NB4 (cell line): ENCODE data around the gene ALPK3.

ENCODE experiments used
- MYC ChIP-seq: IDR thresholded peaks from 2 replicates; pipeline ENCODE4 v1.6.1; 2011; ENCODE audit warnings: low read depth, low read length
- POLR2A ChIP-seq: IDR thresholded peaks from 2 replicates; pipeline ENCODE4 v1.6.1; 2011; ENCODE audit warnings: mild to moderate bottlenecking; ENCODE audit not compliant: insufficient read length; ENCODE audit errors: extremely low read depth
- TF ChIP-seq, protein P1 (sequence below): IDR thresholded peaks from one replicate; pipeline ENCODE4 v1.5.1; 2012; ENCODE audit warnings: low read depth, low read length

GRCh38 chr15:84839714-84840113 is 22.6 kb downstream of the ALPK3 start:
- TF ChIP-seq POLR2A (no peak), MYC (no peak)
- TF ChIP-seq, protein P1, sequence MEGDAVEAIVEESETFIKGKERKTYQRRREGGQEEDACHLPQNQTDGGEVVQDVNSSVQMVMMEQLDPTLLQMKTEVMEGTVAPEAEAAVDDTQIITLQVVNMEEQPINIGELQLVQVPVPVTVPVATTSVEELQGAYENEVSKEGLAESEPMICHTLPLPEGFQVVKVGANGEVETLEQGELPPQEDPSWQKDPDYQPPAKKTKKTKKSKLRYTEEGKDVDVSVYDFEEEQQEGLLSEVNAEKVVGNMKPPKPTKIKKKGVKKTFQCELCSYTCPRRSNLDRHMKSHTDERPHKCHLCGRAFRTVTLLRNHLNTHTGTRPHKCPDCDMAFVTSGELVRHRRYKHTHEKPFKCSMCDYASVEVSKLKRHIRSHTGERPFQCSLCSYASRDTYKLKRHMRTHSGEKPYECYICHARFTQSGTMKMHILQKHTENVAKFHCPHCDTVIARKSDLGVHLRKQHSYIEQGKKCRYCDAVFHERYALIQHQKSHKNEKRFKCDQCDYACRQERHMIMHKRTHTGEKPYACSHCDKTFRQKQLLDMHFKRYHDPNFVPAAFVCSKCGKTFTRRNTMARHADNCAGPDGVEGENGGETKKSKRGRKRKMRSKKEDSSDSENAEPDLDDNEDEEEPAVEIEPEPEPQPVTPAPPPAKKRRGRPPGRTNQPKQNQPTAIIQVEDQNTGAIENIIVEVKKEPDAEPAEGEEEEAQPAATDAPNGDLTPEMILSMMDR, result no peak
